ENCODE data around the gene TEX19. TPM values are rescaled to one million over a fixed set of nuclear protein-coding genes. Genes with fewer than 3 reads are reported as not detected.

TEX19 gene
- total RNA-seq, 2 donors from 2014 or later, result not detected

GRCh38 chr17:82386255-82386831, 27.3 kb downstream of the TEX19 start:
- DNase-seq (ENCODE audit: low spot score), result no peak

DNA sequence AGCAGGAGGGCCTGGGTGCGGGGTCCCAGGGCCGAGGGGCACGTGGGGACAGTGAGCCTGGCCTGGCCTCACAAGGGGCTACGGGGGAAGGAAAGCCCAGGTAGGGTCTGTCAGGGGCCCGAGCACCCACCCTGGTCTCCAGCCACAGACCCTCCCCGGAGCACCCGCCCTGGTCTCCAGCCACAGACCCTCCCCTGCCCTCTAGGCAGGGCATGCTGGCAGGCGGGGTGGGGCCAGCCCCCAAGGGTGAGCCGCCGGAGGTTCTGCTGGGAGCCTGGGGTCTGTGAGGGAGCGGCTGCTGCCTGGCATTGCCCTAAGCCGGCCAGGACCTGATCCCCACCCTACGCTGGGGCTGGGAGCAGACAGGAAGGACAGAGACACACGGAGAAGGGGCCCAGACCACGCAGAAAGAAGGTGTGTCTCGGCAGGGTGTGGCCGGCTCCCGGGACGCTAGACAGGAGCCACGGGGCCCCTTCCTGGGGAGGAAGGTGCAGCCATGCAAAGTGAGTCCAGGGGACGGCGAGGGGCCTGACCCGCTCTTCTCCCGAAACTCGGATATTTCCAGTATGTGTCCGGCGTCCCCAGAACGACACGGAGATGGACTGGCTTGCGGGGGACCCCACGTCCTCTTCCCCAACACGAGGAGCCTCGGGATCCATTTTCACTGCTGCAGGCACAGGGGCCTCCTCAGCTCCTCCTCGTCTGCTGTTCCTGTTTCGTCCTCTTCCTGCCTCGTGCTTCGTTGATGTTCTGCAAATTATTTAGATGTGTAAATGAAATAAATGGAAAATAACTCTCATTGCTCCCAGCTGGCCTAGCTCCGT, 28.0 kb downstream of the TEX19 start:
- H3K27ac ChIP-seq, result no peak overlapping the region
- H3K27me3 ChIP-seq, result no peaks in the 10 kb centered on the region
- no peak for DNase-seq (ENCODE audit: low spot score)

More at GRCh38 chr17:82386255-82386831, 27.3 kb downstream of the TEX19 start:
- H3K36me3 ChIP-seq, result no peaks in the 10 kb centered on the region
- peaks cover 0 to 32% of the 10 kb centered on the region in 2 donors for H3K4me1 ChIP-seq
- no peaks in the 10 kb centered on the region for H3K27me3 ChIP-seq
- H3K4me3 ChIP-seq, result no peak overlapping the region
- H3K9me3 ChIP-seq, result no peaks in the 10 kb centered on the region
- no peak overlapping the region for H3K27ac ChIP-seq
- TF ChIP-seq, protein P1, sequence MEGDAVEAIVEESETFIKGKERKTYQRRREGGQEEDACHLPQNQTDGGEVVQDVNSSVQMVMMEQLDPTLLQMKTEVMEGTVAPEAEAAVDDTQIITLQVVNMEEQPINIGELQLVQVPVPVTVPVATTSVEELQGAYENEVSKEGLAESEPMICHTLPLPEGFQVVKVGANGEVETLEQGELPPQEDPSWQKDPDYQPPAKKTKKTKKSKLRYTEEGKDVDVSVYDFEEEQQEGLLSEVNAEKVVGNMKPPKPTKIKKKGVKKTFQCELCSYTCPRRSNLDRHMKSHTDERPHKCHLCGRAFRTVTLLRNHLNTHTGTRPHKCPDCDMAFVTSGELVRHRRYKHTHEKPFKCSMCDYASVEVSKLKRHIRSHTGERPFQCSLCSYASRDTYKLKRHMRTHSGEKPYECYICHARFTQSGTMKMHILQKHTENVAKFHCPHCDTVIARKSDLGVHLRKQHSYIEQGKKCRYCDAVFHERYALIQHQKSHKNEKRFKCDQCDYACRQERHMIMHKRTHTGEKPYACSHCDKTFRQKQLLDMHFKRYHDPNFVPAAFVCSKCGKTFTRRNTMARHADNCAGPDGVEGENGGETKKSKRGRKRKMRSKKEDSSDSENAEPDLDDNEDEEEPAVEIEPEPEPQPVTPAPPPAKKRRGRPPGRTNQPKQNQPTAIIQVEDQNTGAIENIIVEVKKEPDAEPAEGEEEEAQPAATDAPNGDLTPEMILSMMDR (IDR thresholded peaks at IDR 0.05), result no peak

DNA sequence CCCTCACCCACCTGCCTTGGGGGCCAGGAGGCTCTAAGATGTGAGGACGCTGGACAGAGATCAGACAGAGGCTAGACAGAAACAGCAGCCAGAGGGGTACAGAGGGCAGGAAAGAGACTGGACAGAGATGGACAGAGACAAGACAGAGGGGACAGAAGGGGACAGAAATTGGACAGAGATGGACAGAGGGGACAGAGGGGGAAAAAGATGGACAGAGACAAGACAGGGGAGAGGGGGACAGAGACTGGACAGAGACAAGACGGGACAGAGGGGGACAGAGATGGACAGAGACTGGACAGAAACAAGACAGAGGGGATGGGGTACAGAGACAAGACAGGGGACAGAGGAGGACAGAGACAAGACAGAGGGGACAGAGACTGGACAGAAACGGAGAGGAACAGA, 28.7 kb downstream of the TEX19 start:
- H3K4me1 ChIP-seq, result peaks cover 0 to 32% of the 10 kb centered on the region in 2 donors
- no peaks in the 10 kb centered on the region for H3K27me3 ChIP-seq
- no peak for DNase-seq (ENCODE audit: low spot score)
- H3K36me3 ChIP-seq, result no peaks in the 10 kb centered on the region
- H3K27ac ChIP-seq, result no peak overlapping the region
- no peaks in the 10 kb centered on the region for H3K9me3 ChIP-seq
- TF ChIP-seq, protein P1 (IDR thresholded peaks at IDR 0.05), result no peak
- H3K4me3 ChIP-seq, result no peak overlapping the region

More for the DNA sequence above, 28.0 kb downstream of the TEX19 start:
- H3K4me1 ChIP-seq, result peaks cover 0 to 32% of the 10 kb centered on the region in 2 donors
- no peaks in the 10 kb centered on the region for H3K36me3 ChIP-seq
- no peaks in the 10 kb centered on the region for H3K9me3 ChIP-seq
- TF ChIP-seq, protein P1 (IDR thresholded peaks at IDR 0.05), result no peak
- no peak overlapping the region for H3K4me3 ChIP-seq

DNA sequence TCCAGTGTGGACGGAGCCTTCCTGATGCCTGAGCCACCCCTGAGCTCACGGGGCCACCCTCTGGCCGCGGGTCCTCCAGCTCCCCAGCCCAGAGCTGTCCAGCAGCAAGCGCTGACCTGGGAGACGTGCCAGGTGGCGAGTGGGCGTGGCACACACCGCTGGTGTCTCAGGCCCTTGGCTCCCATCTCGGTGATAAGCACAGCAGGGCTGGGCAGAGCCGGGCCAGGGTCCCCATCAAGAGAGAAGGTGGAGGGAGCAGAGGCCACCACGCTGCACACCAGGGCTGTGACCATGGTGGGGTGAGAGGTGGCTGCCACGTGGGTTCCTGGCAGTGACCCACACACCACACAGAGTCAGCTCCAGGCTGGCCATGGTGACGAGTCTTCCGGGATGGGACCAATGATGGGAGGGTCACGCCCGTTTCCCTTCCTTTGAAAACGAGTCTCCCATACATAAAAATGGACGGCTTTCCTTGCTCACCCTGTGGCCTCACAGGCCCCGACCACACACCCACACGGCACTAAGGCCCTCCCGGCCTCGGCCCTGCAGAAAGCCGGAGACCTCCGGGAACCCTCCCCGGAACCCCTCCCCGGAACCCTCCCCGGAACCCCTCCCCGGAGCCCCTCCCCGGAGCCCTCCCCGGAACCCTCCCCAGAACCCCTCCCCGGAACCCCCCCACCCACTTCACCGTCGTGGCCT, 29.3 kb downstream of the TEX19 start:
- Histone ChIP-seq H3K36me3 (no peaks in the 10 kb centered on the region), H3K4me3 (no peak overlapping the region), H3K9me3 (no peaks in the 10 kb centered on the region), H3K4me1 (peaks cover 0 to 32% of the 10 kb centered on the region in 2 donors), H3K27me3 (no peaks in the 10 kb centered on the region), H3K27ac (no peak overlapping the region)
- DNase-seq (ENCODE audit: low spot score), result no peak
- TF ChIP-seq, protein P1 (IDR thresholded peaks at IDR 0.05), result no peak

DNA sequence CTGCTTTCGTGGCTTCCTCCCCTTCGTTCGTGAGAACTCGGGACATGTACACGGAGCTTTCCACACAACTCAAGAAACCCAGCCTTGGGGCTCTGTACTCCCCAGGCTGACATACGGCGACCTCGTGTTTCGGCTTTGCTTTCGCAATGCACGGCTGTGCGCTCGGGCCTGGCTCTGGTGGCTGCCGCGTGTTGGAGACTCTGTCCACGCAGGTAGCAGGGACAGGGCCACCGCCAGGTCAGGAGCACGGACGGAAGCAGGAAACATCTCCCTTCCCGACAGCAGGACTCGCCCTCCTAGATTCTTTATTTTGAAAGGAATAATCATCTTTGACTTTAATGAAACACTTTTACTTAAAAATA, 29.9 kb downstream of the TEX19 start:
- TF ChIP-seq, protein P1 (IDR thresholded peaks at IDR 0.05), result no peak
- DNase-seq (ENCODE audit: low spot score), result no peak
- H3K4me3 ChIP-seq, result no peak overlapping the region
- H3K9me3 ChIP-seq, result no peaks in the 10 kb centered on the region
- peaks cover 0 to 32% of the 10 kb centered on the region in 2 donors for H3K4me1 ChIP-seq
- no peaks in the 10 kb centered on the region for H3K27me3 ChIP-seq
- H3K36me3 ChIP-seq, result no peaks in the 10 kb centered on the region
- no peak overlapping the region for H3K27ac ChIP-seq
